ENCODE data around the gene FKBP15. TPM values are rescaled to one million over a fixed set of nuclear protein-coding genes. Genes with fewer than 3 reads are reported as not detected.
A peak's percentile ranks its signal among the peaks of the same experiment; 100 is the strongest.

The FKBP15 gene
- total RNA-seq, 1 donor from 2014 or later, result 17.2 TPM

DNA sequence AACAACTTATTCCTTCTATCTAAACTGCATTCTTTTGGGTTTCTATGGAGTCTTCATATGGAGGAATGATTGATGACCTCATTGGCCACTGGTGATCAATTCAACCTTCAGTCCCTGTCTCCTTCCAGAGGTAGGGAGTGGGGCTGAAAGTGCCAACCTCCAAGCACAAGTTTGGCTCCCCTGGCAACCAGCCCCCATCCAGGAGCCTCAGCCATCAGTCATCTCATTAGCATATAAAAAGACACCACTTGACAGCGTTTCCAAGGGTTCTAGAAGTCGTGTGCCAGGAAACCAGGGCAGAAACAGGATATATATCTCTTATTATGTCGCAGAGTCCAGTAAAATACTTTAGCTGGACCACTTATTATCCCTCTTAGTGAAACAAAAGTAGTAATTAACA lies 60.5 kb downstream of the FKBP15 start:
- H3K4me3 ChIP-seq (ENCODE audit: low read depth, low read length), result no peak overlapping the region
- no peak for DNase-seq (ENCODE audit: low read depth)
- H3K36me3 ChIP-seq (ENCODE audit: control insufficient read depth, insufficient read depth, low read length), result peaks cover 2% of the 10 kb centered on the region
- TF ChIP-seq, protein P1, sequence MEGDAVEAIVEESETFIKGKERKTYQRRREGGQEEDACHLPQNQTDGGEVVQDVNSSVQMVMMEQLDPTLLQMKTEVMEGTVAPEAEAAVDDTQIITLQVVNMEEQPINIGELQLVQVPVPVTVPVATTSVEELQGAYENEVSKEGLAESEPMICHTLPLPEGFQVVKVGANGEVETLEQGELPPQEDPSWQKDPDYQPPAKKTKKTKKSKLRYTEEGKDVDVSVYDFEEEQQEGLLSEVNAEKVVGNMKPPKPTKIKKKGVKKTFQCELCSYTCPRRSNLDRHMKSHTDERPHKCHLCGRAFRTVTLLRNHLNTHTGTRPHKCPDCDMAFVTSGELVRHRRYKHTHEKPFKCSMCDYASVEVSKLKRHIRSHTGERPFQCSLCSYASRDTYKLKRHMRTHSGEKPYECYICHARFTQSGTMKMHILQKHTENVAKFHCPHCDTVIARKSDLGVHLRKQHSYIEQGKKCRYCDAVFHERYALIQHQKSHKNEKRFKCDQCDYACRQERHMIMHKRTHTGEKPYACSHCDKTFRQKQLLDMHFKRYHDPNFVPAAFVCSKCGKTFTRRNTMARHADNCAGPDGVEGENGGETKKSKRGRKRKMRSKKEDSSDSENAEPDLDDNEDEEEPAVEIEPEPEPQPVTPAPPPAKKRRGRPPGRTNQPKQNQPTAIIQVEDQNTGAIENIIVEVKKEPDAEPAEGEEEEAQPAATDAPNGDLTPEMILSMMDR (IDR thresholded peaks at IDR 0.05; ENCODE audit: insufficient read depth, low read length, poor library complexity, severe bottlenecking), result no peak
- no peaks in the 10 kb centered on the region for H3K27me3 ChIP-seq (ENCODE audit: control insufficient read depth, insufficient read depth, low read length)

DNA sequence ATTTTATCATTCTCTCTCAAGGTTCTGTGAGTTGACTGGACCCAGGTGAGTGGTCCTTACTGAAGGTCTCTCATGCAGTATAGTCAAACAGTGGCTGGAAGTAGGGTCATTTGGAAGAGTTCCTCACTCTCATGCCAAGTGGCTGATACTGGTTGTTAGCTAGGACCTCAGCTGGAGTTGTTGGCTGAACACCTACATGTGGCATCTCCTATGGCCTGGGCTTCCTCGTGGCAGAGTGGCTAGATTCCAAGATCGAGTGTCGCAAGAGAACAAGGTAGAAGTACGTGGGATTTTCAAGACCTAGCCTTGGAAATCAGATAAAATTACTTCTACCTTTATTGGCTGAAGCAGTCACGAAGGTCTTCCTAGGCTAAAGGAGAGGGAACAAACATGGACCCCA lies 62.6 kb downstream of the FKBP15 start:
- no peak for DNase-seq (ENCODE audit: low read depth)
- H3K36me3 ChIP-seq (ENCODE audit: control insufficient read depth, insufficient read depth, low read length), result peaks cover 2% of the 10 kb centered on the region
- TF ChIP-seq, protein P1 (IDR thresholded peaks at IDR 0.05; ENCODE audit: insufficient read depth, low read length, poor library complexity, severe bottlenecking), result no peak
- no peaks in the 10 kb centered on the region for H3K27me3 ChIP-seq (ENCODE audit: control insufficient read depth, insufficient read depth, low read length)
- H3K4me3 ChIP-seq (ENCODE audit: low read depth, low read length), result no peak overlapping the region

DNA sequence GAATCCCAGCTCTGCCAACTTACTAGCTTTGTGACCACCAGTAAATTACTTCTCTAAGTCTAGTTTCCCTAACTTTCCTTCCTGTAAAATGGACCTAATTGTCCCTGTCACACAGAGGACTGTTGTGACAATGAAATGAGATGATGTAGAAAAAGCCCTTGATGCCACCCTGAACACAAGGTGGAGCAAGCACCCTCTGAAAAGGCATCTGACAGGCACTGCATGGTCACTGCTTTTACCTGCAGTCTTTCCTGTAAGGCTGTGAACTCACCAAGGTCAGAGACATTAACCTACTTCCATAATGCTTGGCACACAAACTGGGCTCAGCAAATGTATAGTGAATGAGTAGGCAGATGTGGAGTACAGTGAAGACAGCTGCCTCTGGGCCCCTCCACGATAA lies 64.2 kb downstream of the FKBP15 start:
- TF ChIP-seq, protein P1 (IDR thresholded peaks at IDR 0.05; ENCODE audit: insufficient read depth, low read length, poor library complexity, severe bottlenecking), result no peak
- H3K36me3 ChIP-seq (ENCODE audit: control insufficient read depth, insufficient read depth, low read length), result peaks cover 1% of the 10 kb centered on the region
- DNase-seq (ENCODE audit: low read depth), result no peak
- no peaks in the 10 kb centered on the region for H3K27me3 ChIP-seq (ENCODE audit: control insufficient read depth, insufficient read depth, low read length)
- H3K4me3 ChIP-seq (ENCODE audit: low read depth, low read length), result no peak overlapping the region

DNA sequence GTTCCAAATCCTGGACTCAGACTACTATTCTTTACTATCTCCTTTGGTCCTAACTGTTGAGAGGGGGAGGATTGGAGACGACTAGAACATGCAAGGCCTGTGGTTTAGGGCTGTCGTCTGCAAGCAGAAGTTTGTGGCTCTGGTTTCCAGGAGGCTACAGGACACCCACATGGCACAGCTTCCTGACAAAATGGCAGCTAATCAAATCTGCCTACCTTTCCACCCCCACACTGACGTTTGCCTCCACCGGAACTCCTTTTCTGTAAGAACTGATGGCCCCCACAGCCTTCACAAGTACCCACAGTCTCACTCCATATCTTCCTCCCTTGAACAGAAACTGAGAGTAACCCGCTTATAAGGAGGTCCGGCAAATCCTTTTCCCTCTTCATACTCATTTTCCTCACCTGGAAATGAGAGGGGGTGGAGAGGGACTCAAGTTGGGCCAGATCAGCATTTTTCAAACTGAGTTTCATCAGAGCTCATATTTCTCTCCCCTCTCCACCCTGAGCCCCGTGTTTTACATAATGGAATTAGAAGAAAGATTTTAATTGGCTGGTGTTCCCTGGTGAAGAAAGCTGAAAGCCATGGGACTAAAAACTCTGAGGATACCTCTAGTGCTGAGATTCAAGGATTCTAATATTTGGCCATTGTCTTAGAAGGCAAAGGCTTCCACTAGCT lies 65.0 kb downstream of the FKBP15 start:
- TF ChIP-seq, protein P1 (IDR thresholded peaks at IDR 0.05; ENCODE audit: insufficient read depth, low read length, poor library complexity, severe bottlenecking), result no peak

DNA sequence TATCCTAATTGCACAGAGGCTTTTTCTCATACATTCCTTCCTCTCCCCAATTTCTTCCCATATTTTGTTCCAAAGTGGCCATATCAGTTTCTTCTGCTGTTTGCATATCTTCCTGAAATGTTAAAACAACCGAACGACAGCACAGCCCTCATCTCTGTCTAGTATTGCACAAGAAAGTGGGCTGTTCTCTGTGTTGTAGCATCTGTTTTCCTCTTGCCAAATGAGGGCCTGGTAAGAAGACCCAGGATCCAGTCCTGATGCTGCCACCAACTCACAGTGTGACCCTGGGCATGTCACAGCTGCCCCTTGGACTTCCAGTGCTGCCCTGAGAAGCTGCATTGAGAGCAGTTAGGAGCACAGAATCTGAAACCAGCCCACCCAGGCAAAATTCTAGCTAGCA lies 66.1 kb downstream of the FKBP15 start:
- Histone ChIP-seq H3K36me3 (ENCODE audit: control insufficient read depth, insufficient read depth, low read length) (no peaks in the 10 kb centered on the region), H3K27me3 (ENCODE audit: control insufficient read depth, insufficient read depth, low read length) (no peaks in the 10 kb centered on the region), H3K4me3 (ENCODE audit: low read depth, low read length) (no peak overlapping the region)
- TF ChIP-seq, protein P1 (IDR thresholded peaks at IDR 0.05; ENCODE audit: insufficient read depth, low read length, poor library complexity, severe bottlenecking), result no peak
- no peak for DNase-seq (ENCODE audit: low read depth)

More for the DNA sequence above, 65.0 kb downstream of the FKBP15 start:
- no peak for DNase-seq (ENCODE audit: low read depth)
- Histone ChIP-seq H3K36me3 (ENCODE audit: control insufficient read depth, insufficient read depth, low read length) (no peaks in the 10 kb centered on the region), H3K27me3 (ENCODE audit: control insufficient read depth, insufficient read depth, low read length) (no peaks in the 10 kb centered on the region), H3K4me3 (ENCODE audit: low read depth, low read length) (no peak overlapping the region)

DNA sequence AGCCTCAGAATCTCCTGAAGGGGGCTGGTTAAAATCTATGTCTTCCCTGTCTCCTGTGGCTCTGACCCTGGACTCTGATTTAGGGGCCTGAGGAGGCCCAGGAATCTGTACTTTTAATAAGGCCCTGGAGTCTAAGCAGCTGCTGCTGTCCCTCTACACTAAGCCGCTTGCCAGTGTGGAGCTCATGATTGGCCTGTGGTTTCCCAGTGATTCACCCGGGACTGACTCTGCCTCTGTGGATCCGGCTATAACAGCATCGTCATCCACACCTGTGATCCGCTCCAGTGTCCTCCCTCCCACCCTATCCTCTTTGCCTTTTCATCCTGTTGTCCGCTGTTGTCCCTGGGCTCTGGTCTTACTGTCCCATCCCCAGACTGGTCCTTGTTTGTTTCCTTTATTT lies 66.6 kb downstream of the FKBP15 start:
- no peaks in the 10 kb centered on the region for H3K36me3 ChIP-seq (ENCODE audit: control insufficient read depth, insufficient read depth, low read length)
- no peaks in the 10 kb centered on the region for H3K27me3 ChIP-seq (ENCODE audit: control insufficient read depth, insufficient read depth, low read length)
- H3K4me3 ChIP-seq (ENCODE audit: low read depth, low read length), result no peak overlapping the region
- peak; percentile 61 for DNase-seq (ENCODE audit: low read depth)
- TF ChIP-seq, protein P1 (IDR thresholded peaks at IDR 0.05; ENCODE audit: insufficient read depth, low read length, poor library complexity, severe bottlenecking), result no peak
